HG03039 (cell line): ENCODE results near the gene ADAMTS3.
"Not testable (repeated sequence)": the region's sequence is repeated elsewhere in the genome, so short reads cannot be mapped to it uniquely, and the experiment has no call there.

Experiments used
- ATAC-seq: cut with Tn5 transposase; IDR thresholded peaks from one replicate; pipeline ENCODE4 v1.9.1; 2021; ENCODE audit warnings: mild to moderate bottlenecking, moderate library complexity; ENCODE audit not compliant: unreplicated experiment

Gene ADAMTS3

DNA sequence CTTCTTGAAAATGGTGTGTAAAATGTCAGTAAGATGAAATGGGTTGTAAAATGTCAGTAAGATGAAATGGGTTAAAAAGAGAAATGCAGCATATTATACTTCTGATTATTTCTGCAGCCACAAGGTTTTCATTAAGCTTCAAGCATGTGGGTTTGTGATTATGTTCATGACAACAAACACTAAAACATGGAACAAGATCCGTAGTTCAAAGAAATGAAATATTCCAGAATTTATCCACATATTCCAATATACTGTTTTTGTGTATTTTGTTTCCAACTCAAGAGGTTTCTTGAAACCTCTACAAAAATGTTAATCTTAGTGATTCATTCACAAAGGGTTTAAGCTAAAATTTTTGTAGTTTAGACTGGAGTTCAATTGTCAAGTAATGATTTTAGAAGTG lies 84.0 kb downstream of the ADAMTS3 start:
- ATAC-seq = no peak

DNA sequence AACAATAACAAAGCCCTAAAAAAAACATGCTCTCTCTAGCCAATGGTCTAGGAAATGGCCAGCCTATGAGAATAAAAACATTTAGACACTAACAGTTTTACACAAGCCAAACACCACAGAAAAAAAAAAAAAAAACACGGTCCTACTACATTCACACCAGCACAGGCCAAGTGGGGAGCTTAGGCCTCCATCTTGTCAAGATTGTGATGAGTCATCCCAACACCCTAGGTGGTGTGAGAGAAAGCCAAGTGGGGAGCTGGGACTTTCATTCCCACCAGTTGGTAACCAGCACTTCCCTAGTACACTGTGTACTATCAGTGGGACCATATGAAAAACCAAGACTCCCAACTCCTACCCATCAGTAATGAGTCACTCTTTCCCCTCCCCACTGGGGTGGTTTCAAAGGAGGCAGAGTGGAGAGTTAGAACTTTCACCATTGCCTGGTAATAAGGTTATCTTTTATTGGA lies 95.6 kb downstream of the ADAMTS3 start:
- no peak for ATAC-seq

DNA sequence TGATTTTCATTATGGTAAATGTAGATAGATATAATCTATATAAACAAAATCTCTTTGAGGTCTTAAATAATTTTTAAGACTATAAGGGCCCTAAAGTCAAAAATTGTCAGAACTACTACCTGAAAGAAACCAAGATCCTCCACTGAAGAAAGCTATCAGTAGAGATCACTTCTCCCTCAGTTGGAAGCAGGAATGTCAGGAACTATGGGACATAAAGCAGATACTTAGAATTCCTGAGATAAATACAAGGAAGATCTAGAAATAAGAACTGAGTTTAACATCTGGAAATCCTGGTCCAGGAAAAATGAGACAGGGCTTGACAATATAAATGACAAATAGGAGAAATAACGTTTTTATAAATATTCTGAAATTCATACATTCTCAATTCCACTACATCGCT lies 97.2 kb downstream of the ADAMTS3 start:
- ATAC-seq = no peak

DNA sequence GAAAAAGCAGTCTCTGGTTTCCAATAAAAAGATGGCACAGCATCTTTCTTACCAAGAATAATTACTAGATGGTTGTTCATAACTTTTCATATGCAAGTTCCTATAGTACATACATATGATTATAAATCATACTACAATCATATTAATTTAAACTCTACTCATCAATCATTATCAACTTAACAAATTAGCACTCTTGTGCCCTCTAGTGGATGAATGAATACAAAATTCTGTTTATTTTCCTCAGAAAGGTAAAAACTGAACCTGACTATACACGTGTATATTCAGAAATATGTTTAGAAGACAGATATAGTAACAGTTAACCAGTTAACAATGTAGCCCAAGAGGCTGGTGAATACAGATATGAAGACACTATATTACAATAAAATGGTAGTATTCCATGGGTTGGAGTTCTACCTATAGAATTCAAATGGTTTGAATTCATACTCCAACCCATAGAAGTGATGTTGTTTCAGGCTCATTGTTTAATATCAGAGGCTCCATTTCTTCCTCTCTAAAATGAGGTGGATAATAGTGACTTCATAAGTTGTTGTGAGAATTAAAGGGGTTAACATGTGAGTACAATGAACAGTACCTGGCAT lies 100.0 kb downstream of the ADAMTS3 start:
- no peak for ATAC-seq

DNA sequence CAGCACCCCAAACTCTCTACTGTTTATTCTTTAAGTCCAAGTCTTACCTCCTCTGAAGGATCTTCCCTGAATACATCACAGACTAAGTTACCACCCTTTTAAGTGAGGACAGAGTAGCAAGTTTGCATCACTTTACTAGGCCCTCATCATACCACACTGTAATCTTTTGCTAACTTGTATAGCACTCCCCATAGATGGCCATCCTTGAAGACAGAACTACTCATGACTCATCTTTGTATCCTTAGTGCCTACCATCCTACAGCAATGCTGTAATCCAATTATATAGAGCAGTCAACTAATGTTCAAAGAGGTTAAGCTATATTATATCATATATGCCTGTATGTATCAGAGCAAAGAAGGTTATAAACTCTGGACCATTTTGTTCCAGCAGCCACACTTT lies 101.4 kb downstream of the ADAMTS3 start:
- no peak for ATAC-seq

DNA sequence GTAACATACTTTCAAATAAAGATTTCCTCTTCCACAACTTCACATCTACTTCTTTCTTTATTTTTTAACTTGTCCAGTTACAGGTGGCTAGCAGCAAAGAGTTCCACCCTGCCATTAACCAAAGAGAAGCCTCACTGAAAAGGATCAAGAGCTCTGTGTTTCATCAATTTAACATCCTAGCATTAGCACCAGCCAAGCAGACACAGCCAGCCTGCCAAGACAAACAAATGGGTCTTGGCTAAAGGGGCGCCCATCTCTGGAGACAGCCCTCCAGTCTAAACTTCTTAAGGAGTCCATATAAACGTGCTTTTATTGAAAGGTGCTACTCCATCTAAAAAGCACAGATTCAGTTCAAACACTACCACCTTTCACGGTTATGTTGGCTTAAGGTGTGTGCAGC lies 105.3 kb downstream of the ADAMTS3 start:
- no peak for ATAC-seq

DNA sequence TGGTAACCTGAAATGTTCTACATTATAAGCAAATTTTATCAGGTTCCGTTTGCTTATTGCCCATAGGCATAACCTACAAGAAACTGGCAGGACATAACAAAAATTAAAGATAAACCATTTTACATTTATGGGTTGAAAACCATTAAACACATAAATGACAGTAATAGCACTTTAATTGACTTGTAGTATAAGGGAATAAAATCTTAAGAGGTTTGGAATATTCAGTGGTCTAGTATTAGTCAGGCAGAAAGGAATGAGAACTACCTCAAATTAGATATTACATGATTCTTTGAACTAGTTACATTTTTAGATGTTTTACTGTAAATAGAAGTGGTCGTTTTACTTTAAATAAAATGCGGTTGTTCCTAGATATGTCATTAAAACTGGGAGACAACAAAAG lies 111.9 kb downstream of the ADAMTS3 start:
- ATAC-seq = no peak

DNA sequence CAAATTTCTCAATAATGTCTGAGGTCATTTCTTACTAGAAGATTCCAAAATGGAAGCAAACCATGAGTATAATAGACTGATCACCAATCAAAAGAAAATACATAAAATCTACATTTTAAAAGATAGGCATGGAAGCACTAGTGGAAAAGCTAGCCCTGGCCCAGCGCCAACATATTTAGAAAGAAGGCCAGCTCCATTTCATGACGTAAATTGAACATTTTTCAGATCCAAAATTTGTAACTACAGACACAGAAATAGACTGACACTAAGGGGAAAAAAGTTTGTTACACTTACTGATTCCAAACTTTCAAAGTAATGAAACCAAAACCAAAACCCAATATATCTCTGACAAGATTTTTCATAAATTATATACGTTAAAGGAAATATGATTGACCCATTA lies 117.7 kb downstream of the ADAMTS3 start:
- ATAC-seq = no peak

DNA sequence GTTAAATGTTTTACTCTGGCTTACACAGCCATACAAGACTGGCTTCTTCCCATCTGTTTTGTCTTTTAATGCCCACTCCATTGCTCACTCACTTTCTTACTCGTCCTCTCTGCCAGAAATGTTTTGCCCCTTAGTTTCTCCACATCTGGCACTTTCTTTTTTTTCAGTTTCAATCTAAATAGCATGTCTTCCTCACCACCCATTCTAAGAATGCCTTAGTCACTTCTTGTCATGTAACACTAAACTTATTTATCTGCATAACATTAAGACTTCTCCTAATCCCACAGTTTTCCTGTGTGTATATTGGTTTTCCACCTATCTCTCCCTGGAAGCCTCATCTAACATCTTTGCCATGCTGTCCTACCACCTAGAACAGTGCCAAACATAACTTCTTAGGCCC lies 119.3 kb downstream of the ADAMTS3 start:
- ATAC-seq = no peak

DNA sequence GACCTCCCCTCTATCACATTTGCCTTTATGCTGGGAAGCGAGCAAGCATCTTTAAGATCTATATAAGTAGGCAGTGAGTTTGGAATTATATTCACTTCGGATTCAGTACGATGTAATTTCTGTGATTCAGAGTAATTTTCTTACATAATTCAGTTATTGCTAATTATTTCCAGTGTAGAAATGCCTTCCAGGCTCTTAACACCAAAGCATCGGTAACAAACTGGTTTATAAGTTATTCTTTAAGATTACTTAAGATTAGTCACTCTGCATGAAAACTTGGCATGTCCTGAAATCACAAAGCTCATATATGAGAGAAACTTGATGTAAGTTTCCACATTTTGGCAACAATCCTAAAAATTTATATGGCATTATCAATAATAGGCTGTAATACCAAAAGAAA lies 120.8 kb downstream of the ADAMTS3 start:
- ATAC-seq = no peak

DNA sequence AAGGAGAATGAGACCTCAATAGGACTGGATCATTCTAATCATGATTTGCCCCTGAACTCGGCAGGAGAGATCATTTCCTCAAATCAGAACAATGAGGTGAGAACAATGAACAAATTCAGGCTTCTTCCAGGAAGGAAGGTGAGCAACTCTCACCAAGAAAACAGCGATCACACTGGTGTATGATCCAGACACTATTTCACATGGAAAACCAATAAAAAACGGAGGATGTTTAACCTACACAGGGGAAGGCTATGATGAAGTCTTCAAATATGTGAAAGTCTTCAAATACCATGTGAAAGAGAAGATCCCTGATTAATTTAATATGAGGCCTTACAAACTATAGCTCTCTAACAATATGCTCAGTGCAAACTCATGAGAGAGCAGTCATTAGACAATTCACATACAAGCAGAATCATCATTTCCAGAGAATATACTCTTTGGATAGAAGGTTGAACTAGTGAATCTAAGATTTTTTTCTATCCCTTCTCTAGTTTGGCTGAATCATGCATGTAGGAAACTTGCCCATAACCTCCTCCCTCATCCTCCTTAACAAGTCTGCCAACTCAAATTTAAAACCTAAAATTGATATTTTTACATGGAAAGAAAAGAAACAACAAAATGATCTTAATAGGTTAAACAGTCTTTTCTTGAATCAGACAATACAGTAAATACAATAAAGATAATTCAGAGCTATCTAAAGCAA lies 122.5 kb downstream of the ADAMTS3 start:
- no peak for ATAC-seq

DNA sequence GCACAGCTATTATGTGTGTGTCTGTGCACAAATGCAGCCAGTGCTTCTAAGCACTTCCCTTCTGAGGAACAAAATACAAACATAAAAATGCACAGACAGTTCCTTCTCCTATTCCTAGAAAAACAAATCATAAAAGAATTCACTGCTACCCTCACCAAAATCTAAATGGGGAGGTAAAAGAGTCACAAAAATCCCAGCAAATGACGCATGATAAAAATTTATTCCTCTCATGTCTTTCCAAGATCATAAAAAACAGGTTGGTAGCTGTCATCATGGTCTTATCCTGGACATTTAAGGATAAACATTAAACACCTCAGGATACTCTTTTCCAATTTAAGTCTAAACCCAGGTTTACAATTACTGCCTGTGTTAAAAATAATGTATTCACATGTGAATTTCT lies 124.9 kb downstream of the ADAMTS3 start:
- no peak for ATAC-seq

DNA sequence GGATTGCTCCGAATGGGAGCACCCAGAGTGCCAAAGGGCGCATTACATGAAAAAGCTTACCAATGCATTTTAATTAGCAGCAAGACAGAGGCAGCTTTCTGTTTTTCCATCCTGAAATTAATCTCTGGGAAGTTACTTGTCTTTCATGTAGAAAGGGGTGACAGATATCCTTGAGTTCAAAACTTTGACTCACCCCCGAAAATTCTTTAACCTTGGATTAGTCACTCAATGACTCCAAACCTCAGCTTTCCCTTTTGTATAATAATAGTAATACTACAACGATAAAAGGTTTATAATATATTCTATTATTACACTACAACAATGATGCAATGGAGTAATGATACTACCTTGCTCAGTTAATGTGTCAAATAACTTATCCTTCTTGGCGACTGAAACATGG lies 126.3 kb downstream of the ADAMTS3 start:
- no peak for ATAC-seq

DNA sequence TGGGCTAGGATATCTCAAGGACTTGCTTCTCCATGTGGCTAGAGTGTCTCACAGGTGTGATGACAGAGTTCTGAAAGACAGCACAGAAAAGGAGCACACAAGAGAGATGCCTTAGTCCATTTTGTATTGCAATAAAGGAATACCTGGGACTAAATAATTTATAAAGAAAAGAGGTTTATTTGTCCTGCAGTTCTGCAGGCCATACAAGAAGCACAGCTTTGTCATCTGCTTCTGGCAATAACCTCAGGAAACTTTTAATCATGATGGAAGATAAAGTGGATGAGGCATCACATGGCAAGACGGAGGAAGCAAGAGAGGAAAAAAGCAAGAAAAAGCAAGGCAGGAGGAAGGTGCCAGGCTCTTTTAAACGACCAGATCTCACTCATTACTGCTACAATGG lies 126.9 kb downstream of the ADAMTS3 start:
- ATAC-seq = no peak

DNA sequence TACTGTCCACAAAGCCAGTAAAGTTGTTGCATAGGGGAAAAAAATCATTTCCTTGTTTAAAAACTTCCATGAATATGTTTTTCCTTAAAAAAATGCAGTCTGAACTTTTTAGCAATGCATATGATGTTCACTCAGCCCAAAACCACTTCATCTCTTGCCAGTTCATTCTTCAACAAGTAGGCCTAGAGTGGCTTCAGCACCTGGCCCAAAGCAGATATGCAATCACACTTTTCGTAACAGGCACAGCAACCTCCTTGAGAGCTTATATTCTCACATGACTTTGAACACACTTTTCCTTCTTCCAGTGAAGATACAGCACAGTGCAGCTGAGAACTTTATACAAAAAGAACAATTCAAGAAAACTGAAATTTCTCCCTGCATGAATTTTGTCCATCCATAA lies 128.6 kb downstream of the ADAMTS3 start:
- ATAC-seq = no peak

DNA sequence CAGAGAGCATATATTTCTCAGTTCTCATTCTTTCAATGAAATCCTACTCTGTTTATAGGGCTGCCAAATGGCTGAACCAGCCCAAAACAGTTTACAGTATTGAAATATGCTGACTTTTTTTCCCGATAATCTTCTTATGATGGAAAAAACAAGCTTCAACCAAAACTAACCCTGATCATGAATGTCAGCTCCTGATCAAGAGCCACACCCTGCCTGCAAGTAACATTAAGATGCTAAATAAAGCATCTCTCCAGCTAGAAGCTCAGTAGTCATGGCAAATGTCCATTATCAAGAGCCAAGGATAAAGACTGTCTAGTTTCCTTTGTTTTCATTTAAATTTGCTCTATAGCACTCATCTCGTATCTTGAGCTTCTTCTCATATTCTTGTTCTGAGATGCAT lies 136.0 kb downstream of the ADAMTS3 start:
- no peak for ATAC-seq

DNA sequence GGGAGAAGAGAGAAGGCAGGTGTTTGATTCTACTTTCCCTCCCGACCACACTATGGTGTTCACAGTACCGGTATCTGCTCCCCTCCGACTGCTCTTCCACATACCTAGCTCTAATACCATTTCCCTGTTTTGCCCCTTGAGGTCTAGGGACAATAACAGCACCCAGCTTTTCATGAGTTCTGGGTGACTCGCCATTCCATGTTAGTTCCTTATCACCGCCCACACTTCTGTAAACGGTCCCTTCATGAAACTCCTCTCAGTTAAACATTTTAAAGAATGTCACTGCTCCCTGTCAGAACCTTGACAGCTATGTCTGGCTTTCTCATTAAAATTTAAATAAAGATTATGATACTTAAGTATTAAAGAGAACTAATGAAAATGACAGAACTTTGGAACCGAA lies 136.7 kb downstream of the ADAMTS3 start:
- ATAC-seq = no peak

DNA sequence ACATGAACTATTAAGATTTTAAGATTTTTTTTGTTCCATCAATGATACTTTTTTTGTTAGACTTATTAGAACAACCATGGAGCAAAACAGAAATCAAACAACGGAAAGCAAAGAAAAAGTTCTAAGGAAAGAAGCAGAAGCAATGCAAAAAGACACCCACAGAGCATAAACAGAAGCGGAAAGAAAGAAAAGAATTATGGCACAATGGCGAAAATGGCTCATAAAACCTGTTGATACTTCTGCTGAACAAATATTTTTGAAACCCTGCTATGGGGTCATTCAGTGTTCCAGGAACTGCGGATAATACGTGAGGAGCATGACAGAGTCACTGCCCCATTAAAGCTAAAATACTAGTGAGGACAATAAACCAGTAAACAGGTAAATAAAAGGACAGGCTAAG lies 138.0 kb downstream of the ADAMTS3 start:
- ATAC-seq = no peak

DNA sequence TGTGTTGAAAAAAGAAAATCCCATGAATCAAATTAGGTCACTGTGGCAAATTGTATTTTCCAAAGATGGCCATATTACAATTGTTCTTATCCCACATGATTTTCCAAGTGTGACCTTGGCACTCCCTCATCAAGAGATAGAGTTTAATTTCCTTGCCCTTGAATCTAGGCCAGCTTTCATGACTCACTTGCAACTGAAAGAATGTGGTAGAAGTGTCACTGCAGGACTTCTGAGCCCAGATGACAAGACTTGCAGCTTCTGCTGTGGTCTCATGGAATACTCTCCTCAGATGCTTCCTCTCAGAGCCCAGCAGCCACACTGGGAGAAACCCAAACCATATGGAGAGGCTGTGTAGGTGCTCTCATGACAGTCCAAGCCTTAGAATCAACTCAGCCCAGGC lies 139.0 kb downstream of the ADAMTS3 start:
- ATAC-seq = no peak

DNA sequence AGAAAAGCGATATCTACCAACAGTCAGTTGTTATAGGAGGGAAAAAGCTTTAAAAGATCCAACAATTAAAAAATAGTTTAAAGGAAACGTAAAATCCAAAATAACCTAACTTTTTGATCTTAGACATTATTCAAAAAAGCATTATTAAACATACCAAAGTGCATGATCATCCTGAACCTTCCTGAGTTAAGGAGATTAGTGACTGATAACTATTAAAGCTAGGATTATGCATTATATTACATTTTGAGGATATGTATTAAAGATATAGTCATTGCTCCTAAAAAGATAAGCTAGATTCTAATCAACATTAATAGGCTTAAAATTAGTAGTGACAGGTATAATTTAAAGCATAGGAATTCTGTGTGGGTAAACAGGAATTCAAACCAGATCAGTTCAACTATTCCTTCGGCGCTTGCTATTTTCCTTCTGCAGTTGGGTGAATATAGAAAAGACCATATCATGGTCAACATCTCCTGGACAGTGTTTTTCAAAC lies 139.6 kb downstream of the ADAMTS3 start:
- ATAC-seq = no peak

DNA sequence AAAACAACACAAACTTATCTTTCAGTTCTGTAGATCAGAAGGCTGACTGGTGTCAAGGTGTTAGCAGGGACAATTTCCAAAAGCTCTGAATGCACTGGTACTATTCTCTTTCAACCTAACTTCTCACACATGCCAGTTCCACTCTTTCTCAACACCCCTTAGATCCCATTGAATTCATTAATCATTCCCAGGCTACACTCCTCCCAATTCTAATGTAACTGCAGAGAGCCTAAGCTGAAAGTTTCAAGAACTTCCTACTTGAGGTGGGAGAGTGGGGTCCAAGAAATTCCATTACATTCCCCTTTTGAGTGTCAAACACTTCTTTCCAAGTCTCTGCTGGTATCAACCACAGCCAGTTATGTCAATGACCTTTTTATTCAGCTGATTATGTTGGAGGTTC lies 142.0 kb downstream of the ADAMTS3 start:
- ATAC-seq = no peak

DNA sequence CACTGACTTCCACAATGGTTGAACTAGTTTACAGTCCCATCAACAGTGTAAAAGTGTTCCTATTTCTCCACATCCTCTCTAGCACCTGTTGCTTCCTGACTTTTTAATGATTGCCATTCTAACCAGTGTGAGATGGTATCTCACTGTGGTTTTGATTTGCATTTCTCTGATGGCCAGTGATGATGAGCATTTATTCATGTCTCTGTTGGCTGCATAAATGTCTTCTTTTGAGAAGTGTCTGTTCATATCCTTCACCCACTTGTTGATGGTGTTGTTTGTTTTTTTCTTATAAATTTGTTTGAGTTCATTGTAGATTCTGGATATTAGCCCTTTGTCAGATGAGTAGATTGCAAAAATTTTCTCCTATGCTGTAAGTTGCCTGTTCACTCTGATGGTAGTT lies 143.1 kb downstream of the ADAMTS3 start:
- ATAC-seq = not testable (repeated sequence)

DNA sequence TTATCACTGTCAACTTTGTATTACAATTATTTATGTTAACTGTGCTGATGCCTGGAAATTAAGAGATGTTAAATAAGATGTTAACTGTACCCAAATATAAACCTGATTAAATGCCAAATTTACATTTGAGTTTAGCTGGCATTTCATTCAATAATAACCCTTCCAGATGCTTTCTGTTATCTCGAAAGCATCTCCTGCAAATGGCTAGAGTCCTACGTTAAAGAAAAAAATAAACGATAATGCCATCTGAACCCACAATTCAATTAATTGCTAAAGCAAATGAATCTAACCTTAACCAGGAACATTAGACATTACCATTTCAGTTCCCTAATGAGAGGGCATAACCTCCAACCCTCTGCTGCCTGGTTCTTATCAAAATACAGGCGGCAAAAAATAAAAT lies 145.0 kb downstream of the ADAMTS3 start:
- no peak for ATAC-seq
